HG02798 (cell line): Measurements from ENCODE around the gene TTC21A.
"Not testable (repeated sequence)": the region's sequence is repeated elsewhere in the genome, so short reads cannot be mapped to it uniquely, and the experiment has no call there.

ENCODE experiments used
- ATAC-seq: cut with Tn5 transposase; IDR thresholded peaks from one replicate; pipeline ENCODE4 v1.9.1; 2021; ENCODE audit warnings: mild to moderate bottlenecking; ENCODE audit not compliant: unreplicated experiment, poor library complexity

The TTC21A gene

DNA sequence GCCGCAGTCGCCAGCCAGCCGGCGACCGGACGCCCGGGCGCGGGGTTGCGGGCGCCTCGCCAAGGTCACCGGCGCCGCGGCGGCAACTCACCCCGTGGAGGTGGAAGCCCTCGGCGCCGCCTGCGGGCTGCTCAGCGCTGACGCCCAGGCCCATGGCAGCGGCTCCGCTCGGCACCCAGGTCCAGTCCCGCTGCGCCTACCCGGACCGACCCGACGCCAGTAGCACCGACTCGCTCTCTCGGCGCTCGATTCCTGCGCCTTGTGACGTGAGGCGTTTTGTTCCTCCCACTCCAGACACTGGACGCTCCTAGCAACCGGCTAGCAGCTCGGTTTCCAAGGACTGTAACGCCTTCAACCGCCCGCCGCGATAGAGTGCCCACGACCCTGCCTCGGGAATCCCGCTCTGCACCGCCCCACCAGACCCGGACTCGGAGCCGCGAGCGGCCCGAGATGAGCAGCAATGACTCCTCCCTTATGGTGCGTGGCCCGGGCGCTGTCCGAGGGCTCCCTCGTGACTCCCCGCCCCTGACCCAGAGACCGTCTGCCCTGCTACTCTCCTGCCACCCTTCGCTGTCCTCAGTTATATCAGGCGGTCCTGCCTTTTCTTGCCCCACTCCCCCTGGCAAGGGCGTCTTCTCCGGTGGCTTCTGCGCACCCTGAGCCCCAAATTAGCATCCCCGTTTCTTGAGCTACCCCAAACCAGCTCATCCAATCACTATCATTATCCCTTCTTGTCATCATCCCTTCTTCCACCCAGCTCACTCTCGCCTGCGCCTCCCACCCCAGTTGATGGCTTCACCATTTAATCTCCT is at the start of gene TTC21A, which contains the start of gene GORASP1:
Gene TTC21A, plus strand, starts transcription at position 293 of the 812 bp plus-strand sequence. Its CDS starts 158 bp downstream, at position 451.
Gene GORASP1, minus strand, starts transcription at position 240 of the 812 bp plus-strand sequence. Its CDS starts 86 bp downstream, at position 154.
- ATAC-seq: peak; percentile 73

DNA sequence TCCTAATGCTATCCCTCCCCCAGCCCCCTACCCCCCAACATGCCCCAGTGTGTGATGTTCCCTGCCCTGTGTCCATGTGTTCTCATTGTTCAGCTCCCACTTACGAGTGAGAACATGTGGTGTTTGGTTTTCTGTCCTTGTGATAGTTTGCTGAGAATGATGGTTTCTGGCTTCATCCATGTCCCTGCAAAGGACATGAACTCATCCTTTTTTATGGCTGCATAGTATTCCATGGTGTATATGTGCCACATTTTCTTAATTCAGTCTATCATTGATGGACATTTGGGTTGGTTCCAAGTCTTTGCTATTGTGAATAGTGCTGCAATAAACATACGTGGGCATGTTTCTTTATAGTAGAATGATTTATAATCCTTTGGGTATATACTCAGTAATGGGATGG is 46.3 kb upstream of the TTC21A start:
- ATAC-seq: not testable (repeated sequence)

- ATAC-seq: no peak
These were observed 45.3 kb upstream of the TTC21A start for GRCh38 chr3:39062180-39062579.

GRCh38 chr3:39063143-39063542 is 44.3 kb upstream of the TTC21A start:
- ATAC-seq: no peak

DNA sequence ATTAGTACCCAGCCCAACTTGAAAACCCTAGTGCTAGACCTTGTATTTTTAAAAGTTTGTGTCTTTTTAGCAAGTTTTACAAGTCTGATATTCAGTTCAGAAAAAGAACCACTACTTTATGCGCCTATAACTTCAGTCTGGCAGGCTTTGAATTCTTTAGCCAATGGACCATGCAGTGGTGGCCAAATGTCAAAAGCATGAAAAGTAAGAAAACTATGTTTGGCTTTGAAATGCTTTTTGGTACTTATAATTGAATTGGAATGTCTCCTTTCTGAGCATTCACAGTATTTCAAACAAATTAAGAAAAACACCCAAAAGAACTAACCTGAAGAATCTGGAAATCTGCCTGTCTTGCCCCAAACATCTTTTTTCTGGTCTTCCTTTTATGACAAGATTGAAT is 42.8 kb upstream of the TTC21A start:
- ATAC-seq: no peak

DNA sequence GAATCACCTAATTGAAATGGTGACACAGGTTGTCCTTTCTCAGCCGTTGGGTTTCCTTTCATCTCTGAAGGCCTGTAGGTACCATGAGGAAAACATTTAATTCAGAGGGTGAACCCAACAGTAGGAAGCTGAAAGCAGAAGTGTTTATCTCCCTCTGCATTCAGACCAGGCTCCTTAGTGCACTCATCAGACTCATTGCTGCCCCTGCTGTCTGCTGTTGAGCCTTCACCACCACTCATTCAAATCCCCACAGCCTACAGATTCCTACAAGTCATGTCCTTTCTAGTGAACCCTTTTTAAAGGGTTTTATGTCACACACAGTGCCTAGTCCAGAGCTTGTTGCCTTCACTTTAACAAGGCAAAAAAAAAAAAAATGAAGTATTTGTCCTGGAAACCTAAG is 42.3 kb upstream of the TTC21A start:
- peak; percentile 92 for ATAC-seq

- no peak for ATAC-seq
These were observed 40.2 kb upstream of the TTC21A start for GRCh38 chr3:39067286-39067685.

DNA sequence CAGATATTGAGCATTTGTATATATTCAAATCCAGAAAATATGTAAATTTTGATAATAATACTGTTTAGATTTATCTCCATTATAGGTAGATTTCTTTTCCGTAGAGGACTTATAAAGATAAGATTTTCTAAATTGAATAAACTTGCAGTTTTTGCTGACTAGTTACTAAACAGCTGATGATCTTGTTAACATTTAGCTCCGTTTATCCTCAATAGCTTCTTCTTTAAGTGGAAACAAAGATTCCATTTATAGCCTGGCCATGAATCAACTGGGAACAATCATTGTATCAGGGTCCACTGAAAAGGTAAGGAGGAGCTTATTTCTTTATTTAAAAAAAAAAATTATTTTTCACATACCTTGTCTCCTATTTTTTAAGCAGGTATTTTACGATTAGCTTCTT is 38.9 kb upstream of the TTC21A start:
- no peak for ATAC-seq

DNA sequence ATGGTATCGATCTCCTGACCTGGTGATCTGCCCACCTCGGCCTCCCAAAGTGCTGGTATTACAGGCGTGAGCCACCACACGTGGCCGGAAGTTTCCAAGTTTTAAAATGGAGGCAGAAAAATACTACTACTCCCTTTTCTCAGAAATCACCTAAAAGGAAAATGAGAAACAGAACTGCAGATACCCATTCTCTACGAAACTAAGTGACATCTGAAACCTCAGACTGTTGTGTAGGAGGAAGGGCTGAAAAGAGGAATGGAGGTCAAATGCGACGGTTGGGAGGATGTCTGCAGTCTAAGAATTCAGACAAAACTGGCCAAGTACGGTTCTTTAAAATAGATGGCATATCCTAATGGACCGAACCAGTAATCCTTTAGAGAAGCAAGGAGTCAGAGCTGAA is 31.6 kb upstream of the TTC21A start:
- ATAC-seq: no peak

DNA sequence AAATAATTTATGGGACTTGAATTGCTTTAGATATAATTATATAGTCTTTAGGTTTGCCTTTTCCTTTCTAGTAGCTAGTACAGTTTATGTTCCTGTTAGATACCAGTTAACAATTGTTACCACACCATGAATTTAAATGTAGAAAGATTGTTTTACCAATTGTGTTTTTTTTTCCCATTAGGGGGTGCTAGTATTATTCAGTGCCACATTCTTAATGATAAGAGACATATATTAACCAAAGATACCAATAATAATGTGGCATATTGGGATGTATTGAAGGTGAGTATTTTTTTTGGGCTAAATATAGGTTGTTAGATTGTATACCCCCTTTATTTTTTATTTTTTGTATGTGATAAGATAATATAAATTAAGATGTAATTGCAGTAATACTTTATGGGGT is 27.9 kb upstream of the TTC21A start:
- ATAC-seq: no peak

DNA sequence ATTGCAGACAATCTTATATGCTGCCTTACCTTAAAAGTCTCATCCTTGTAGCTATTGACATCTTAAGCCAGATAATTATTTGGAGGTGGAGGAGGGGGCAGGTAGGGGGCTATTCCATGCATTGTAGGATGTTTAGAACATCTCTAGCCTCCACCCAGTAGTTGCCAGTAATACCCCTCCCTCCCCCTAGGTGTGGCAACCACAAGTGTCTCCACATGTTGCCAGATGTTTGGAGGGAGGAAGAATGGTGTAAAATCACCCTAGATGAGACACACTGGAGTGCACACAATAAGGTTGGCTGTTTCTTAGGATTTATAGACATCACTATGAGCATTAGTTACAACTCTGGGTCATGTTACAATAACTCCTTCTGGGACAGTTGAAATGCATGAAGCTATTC is 27.5 kb upstream of the TTC21A start:
- no peak for ATAC-seq

- ATAC-seq: no peak
These were observed 24.7 kb upstream of the TTC21A start for GRCh38 chr3:39082666-39083313.

GRCh38 chr3:39086144-39086543 is 21.3 kb upstream of the TTC21A start:
- ATAC-seq: peak; percentile 47

- no peak for ATAC-seq
These were observed 19.0 kb upstream of the TTC21A start for GRCh38 chr3:39088456-39088855.

- no peak for ATAC-seq
These were observed 18.6 kb upstream of the TTC21A start for GRCh38 chr3:39088889-39089288.

DNA sequence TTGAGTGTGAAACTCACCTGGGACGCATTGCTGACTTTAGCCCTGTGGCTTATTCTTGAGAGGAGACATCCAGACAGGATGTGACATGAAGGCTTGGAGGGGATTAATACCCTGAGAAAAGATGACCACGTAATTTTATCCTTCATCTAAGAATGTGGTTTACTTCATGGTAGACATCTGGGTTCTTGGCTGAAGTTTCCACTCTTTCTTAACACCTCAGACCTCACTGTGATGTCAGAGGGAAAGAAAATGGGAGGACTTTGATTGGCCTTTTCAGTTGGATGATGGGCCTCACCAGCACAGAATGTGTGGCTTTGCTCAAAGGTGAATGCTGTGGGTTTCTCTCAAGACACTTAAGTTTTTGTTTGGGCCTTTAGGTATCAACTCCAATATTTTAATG is 16.6 kb upstream of the TTC21A start:
- ATAC-seq: no peak

DNA sequence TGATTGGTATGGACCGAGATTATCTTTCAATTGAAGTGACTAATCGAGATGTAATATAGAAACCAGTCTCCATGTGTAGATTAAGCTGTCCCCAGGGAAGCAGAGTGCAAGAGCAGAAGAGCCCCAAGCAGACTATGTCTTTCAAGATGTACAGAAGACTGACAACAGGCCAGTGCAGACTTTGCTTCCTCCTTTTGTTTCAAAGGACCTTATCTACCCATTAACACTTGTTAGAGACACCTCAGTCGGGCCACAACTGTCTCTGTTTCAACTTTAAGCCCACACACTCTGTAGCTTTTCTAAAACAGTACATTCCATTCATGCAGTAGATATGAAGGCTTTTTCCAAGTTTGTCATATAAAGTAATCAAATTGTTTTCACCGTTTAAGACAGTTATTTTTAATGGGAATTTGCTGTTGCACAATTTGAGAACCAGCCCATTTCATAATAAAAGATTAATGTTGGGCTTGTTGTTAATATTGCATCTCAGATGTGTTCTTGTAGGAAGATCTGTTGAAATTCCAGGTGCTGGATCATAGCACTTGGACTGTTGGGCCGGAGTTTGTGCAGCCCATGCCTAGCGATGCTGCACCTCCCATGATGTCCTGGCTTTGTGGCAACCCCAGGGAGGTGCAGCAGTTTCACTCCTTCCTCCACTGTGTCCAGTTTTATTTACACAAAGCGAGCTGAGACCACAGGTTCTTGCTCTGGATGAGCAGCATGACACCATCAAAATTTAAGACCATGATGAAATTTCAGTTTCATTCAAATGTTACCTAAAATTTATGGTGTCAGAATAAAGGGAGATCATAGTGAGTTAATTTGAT is 12.4 kb upstream of the TTC21A start:
- no peak for ATAC-seq

DNA sequence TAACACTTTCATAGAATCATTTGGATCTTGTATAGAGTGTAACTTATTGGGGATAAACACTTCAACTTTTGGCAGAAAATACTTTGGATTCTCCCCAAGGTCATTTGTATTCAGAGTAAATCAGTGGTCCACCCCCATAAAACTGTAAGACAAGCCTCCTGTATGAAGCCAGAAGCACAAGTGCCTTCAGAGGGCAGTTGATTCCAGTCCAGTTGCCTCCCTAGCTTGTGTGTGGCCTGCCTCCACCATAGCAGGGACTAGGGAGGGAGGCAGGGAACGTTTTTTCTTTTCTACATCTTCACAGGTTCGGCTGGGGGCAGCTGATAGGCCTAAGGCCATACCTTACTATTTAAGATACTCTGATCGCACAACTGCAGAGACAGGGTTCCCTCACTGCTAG is 11.7 kb upstream of the TTC21A start:
- no peak for ATAC-seq

DNA sequence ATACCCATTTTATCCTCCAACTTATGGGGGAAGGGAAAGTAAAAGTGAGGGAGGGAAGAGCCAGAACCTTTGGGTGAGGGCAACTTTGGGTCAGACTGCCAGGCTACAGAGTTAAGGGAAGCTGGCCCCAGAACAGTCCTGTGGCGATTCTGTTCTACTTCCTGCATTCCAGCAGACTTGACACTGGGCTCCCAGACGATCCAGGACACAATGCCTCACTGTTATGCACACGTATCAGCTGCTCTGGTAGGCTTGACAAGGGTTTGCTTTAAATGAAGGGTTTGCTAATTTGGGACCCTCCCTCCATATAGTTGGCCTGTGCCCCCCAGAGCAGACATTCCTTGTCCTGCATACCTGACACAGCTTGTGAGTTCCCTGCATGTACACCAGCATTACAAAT is 10.7 kb upstream of the TTC21A start:
- ATAC-seq: no peak

- no peak for ATAC-seq
These were observed 9.6 kb upstream of the TTC21A start for GRCh38 chr3:39097716-39098472.
